Activated CD4-positive, alpha-beta T cell treated with anti-CD3 and anti-CD28 coated beads for 24 hours (primary cell): ENCODE measurements around the gene NEK1.
A peak's percentile ranks its signal among the peaks of the same experiment; 100 is the strongest.

Source experiments
- DNase-seq, 2 donors: peaks; one replicate each; pipeline ENCODE4 v3.0.0-alpha.2; 2020; ENCODE audit warnings: low read depth in 2 of 2

Gene NEK1, protein sequence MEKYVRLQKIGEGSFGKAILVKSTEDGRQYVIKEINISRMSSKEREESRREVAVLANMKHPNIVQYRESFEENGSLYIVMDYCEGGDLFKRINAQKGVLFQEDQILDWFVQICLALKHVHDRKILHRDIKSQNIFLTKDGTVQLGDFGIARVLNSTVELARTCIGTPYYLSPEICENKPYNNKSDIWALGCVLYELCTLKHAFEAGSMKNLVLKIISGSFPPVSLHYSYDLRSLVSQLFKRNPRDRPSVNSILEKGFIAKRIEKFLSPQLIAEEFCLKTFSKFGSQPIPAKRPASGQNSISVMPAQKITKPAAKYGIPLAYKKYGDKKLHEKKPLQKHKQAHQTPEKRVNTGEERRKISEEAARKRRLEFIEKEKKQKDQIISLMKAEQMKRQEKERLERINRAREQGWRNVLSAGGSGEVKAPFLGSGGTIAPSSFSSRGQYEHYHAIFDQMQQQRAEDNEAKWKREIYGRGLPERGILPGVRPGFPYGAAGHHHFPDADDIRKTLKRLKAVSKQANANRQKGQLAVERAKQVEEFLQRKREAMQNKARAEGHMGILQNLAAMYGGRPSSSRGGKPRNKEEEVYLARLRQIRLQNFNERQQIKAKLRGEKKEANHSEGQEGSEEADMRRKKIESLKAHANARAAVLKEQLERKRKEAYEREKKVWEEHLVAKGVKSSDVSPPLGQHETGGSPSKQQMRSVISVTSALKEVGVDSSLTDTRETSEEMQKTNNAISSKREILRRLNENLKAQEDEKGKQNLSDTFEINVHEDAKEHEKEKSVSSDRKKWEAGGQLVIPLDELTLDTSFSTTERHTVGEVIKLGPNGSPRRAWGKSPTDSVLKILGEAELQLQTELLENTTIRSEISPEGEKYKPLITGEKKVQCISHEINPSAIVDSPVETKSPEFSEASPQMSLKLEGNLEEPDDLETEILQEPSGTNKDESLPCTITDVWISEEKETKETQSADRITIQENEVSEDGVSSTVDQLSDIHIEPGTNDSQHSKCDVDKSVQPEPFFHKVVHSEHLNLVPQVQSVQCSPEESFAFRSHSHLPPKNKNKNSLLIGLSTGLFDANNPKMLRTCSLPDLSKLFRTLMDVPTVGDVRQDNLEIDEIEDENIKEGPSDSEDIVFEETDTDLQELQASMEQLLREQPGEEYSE (N-terminal part only)

DNA sequence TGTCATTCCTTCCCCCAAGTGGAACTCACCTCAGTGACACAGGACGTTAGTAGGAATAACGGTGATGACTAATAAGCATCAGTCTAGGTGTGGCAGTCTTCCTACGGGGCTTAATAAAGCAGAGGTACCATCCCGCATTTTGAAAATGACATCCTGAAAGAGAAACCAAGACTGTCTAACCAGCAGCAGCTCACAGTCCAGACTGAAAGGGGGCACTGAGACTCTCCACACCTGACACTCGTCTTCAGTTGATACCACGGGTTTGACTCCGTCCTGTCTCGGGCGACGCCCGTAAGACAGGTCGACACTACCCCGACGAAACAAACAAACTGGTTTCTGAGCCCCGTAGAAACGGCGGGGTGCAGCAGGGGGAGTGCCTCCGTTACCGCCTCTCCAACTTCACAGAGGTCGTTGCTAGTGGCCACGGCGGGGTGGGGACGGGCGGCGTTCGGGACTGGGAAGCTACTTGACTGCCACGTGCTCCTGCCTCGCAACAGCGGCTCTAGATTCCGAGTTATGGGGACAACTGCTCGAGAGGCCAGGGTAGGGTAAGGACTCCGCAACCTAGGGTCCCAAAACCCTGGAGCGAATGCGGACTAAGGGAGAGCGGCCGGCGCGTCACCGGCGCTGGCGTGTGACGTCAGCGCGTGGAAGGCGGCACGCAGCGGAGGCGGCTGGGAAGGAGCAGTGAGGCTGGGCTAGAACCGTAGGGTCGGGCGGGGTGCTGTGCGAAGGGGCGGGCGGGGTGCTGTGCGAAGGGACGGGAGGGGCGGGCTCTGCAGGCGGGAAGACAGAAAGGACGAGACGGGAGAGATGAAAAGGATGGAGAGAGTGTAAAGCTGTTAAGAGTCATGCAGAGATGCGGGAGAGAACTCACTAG lies at the start of gene NEK1:
NEK1 (minus strand) TSS at position 593 of the 880 bp plus-strand sequence. CDS start 9,953 bp downstream, outside the sequence.
- peak; percentile 75 to 81 for DNase-seq

DNA sequence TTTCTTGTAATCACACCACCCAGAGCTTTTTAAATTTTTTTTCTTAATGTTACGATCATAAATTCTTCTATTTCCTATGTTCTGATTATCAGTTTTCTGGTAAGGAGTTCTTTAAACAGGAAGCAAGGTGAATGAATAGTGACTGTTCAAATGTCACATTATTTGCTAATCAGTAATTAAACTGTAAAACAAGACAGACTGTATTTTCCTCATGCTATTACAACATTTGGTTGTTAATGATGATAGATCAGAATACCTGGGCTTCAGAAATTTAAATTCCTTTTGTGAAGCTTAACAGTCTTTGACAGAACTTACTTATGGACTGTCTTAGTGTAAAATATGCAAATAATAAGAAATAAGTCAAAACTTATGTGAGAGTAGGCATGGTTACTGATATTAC lies 49.4 kb upstream of the NEK1 start:
- no peak for DNase-seq

DNA sequence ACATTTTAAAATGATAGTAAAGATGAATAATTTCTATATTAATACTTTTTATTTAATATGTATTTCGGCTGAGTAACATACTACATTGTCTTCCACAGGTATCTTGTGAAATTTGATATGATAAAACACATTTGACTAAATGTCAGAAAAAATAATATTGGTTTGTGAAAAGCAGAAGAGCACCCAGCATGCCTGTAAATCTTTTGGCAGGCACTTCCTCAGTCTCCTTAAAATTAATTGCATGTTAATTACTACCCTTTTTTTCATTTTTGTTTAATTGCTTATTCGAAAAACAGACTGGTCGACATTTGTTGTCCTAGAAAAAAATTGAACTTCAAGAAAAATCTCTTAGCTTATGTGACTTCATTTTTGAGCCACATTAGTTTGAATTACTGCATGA lies 48.5 kb upstream of the NEK1 start:
- no peak for DNase-seq

DNA sequence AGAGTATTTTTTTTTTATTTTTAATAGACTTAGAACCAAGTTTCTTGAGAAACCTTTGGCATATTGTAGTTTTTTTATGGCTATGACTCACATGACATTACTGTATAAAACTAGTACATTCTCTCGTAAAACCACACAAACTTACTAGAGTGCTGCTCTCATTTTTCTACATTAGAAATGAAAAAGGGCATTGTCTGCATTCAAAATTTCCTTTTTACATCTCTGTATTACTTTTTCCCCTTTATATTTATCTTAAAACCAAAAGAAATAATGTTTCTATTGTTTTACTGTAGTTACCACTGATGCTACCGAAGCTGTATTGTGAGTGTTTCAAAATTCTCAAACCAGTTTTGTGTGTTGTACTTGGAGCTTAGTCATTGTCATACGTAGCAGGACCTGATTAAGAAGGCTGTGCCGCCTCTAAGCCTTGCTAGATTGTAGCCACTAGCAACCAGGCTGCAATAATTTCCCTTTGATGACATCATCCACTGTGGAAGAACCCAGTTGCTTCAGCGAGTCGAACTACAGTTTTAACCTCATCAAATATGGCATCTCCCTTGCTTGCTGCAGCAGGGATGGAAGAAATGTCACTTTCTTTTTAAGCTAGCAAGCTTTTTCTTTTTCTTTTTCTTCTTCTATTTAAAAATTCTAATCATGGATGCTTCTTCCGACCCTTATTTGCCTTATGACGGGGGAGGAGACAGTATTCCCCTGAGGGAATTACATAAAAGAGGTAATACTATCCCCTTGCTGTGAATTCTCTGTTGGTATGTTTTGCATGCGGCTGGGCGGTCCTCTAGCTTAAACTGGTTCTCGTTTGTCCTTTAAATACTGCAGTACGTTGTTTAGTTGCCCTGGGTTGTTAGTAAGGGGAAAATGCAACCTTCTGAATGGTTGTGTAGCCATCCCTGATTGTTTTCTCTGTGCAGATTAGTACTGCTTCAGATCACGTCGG lies 47.6 kb upstream of the NEK1 start:
- peak; percentile 12 to 47 for DNase-seq

DNA sequence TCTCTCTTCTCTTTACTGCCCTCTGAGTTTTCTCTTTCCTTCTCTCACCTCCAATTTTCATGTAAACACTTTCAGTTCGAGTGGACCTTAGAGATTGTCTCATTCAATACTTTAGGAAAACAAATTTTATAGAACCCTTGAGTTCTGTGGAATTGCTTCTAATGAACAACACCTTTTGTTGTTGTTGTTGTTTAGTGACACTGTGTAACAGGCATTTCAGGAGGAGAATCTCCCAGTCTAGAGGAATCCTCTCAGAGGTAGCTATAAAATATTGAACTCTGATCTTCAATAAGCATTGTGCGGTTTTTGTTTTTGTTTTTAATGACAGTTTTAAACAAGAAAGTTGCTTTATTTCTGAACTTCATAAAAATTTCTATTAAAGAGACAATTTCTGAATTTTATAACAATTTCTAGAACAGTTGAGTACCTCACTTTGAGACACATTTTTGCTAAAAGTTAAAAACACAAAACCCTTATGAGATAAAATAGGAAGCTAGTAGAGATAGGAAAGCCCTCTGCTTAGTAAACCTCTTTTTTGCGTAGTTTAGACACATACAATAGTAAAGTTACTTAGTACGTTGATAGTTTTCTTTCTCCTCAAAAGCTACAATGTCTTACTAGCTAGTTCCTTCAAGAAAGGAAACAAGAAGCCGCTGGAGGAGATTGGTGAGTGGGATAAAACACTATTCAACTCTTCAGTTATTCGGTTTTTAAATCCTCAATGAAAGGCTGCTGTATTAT lies 46.8 kb upstream of the NEK1 start:
- DNase-seq: no peak

DNA sequence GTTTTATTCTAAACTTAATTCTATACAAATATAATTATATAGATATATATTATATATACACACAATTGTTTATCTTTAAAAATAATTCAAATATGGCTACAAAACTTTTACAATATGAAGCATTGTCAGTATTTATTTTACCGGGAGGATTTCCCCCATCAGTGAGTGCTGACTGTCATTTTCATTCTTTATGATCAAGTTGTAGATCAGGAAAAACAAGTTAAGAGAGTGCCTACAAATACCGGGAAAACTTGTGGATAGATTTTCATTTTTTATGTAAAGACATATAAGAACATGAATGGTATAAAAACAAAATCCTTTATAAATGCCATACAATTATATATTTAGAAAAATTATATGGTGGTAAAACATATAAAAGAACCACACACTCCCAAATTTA lies 45.8 kb upstream of the NEK1 start:
- DNase-seq: no peak

DNA sequence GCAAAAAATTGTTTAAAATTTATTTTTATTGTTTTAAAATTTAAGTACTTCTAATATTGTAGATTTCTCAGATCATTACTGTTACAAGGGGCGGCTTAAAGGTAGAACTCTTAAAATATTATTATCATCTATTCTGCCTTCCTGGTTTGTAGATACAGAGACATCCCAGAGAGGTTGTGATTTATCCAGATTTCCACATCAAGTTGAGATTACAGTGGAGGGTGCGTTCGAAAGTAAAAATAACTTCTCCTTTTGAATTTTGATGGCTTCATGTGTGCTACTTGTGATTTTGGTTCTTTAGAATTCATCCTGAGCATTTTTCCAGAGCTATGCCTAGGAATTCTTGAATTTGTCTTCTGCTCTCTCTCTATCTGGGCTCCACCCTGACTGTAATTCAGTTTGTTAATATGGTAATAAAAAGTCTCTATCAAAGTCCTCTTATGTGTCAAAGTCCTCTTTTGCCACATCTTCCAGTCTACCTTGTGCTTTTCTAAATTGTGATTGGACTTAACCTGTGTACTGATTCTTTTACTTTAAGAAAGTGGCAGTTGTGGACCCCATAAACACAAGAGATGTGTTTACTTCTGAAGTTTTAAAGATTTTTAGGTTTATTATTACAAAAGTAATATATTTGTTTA lies 45.2 kb upstream of the NEK1 start:
- no peak for DNase-seq

DNA sequence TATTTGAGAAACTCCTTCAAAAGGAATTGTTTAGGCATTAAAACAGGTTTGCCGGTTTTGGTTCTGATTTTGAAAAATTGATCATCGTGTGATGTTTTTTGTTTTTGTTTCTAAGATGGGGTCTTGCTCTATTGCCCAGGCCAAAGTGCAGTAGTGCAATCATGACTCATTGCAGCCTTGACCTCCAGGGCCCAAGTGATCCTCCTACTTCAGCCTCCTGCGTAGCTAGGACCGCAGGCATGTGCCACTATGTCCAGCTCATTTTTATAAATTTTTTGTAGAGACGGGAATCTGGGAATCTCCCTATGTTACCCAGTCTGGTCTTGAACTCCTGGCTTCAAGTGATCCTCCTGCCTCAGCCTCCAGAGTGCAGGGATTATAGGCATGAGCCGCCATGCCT lies 43.0 kb upstream of the NEK1 start:
- no peak for DNase-seq

DNA sequence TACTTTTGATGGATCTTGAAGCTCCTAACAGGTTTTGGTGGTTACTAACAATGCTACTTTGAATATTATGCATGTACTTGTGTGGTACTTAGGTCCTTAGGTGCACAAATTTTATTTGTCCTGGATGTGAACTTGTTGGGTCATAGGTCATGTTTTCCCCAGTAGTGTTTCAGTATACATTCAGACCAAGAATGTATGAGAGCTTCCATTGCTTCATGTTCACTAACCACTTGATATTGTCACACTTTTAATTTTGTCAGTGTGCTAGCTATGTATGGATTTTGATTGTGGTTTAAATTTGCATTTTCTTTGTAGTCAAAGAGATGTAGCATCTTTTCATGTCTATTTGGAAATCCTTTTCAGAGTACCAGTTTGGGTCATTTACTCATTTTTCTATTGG lies 40.2 kb upstream of the NEK1 start:
- no peak for DNase-seq

DNA sequence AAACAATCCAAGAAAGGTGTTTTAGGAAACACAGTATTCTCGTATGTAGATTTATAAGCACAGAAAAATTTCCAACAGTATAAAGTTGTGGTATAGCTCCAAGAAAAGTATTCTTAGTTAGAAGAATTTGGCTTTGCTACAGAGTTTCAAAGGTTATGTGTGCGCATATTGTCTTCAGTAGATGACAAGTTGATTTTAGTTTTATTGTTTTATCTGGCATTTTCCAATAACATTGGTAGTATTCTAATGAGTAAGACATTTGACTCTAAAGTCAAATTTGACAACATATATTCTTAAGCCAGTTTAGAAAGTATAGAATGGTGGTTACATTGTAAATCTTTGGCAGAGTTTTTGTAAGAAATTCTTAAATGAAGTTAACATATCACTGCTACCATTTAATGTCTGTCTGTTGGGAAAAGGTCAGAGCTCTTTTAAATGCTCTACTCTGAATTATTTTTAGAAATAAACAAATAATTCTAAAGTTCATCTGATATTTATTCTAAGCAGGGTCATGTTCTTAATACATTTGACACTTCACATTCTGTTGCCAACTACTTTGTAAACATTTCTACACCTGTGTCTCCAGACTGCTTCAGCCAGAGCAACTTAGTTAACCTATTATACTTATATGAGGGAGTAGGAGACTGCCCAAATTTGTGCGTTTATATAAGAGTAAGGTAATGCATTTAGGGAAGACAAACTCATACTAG lies 38.0 kb upstream of the NEK1 start:
- no peak for DNase-seq

DNA sequence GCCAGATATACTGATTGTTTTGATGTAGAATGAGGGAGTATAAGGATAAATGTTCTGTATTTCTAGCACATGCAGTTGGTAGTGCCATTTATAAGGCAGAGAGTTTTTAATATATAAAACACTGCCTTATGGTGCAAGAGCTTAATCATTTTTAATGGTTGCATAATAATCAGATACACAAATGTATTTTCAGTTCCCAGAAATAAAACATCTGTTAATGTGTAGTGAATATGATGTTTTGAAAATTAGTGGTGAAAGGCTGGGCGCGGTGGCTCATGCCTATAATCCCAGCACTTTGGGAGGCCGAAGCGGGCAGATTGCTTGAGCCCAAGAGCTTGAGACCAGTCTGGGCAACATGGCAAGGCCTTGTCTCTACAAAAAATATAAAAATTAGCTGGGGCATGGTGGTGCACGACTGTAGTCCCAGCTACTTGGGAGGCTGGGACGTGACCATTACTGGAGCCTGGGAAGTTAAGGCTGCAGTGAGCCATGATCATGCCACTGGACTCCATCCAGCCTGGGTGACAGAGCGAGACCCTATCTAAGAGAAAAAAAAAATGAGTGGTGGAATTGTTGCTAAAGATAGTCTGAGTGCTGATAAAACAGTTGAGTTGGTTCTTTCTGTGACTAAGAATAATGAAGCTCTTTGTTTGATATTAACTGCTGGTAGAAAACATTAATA lies 37.3 kb upstream of the NEK1 start:
- no peak for DNase-seq

DNA sequence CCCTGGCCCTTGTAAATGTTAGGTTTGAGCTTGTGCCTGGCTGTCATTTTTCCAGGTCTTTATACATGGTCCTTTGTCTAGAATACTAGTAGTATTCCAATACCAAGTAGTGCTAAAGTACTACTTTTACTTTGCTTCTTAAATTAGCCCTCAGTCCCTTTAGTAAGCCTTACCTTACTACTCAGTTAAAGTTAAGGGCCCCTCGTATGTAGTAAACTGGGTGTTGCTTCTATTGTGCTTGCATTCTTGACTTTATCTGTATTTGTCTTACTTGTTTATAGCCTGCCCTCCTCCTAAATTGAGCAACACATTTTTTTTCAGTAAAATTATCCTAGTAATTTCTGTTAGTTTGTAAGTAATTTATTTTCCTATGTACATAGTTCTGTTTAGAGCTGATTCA lies 33.2 kb upstream of the NEK1 start:
- no peak for DNase-seq

DNA sequence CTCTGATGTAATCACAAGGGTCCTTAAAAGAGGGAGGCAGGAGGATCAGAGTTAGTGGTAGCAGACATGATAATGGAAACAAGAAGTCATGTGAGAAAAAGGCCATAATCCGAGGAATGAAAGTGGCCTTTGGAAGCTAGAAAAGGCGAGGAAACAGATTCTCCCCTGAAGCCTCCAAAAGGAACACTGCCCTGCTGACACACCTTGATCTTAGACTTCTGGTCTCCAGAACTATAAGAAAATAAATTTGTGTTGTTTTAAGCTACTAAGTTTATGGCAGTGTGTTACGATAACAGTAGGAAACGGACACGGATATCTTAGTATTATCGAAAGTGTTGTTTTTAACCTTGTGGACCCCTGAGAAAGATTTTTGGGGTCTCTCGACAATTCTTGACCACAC lies 32.4 kb upstream of the NEK1 start:
- DNase-seq: no peak

DNA sequence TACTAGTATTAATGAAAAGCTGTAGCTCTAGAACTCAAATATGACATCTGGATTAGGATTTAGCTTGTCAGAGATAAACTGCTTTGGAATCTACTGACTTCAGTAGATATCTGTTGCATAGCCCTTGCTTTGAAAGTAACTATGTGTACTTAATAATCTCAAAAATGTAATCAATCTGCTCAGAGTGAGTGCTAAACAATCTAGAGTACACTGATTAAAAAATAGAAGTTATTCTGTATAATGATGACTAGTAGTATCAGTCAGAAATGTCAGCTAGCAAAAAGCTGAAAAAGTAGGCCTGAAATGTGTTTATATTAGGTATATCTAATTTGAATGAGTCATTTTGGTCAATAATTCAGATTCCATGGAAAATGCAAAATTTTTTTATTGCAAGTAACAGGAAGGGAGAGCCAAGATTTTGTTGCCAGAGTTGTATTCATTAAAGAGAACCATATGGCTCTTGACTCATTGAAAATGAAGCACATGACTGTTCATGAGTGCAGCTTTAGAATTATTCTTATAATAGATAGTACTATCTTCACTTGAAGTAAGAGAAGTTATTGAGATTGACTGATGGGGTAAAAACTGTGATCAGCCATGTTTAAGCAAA lies 28.0 kb upstream of the NEK1 start:
- DNase-seq: no peak

DNA sequence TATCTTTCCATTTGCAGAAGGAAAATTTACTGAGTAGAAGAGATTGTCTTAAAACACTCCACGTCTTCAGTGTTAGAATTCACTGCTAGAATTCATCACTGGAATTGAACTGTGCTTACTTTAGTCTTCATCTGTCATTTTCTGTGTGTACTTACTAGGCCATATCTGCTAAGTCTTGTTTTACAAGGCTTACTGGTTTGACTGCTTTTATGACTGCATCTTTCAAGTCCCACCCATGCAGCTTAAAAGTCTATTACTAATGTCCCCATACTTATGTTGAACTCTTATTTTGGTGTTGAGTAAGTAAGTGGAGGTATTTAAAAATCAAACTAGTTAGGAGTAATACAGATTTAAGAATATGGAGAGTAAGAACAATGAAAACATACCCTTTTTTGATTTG lies 22.6 kb upstream of the NEK1 start:
- DNase-seq: no peak

DNA sequence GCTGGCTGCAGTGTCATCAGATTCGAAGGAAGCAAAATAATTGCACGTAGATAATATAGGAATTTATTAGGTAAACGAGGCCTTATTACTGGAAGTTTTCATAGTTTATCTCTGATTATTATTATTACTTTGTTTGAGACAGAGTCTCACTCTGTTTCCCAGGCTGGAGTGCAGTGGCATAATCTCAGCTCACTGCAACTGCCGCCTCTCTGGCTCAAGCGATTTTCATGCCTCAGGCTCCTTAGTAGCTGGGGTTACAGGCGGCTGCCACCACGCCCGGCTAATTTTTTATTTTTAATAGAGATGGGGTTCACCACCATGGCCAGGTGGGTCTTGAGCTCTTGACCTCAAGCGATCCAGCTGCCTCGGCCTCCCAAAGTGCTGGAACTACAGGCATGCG lies 20.5 kb upstream of the NEK1 start:
- DNase-seq: no peak

DNA sequence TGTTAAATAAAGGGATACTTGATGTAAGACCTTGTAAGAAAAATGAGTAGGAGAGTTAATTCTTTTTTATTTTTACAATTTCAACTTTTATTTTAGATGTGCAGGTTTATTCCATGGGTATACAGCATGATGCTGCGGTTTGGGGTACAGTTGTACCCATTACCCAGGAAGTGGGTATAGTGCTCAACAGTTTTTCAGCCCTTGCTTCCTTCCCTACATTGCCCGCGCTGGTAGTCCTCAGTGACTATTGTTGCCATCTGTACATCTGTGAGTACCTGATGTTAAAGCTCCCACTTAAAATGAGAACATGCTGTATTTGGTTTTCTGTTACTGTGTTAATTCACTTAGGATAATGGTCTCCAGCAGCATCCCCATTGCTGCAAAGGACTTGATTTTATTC lies 17.7 kb upstream of the NEK1 start:
- no peak for DNase-seq
